Measurements from ENCODE around the gene CADM1.

GRCh38 chr11:115450519-115450918, 53.7 kb downstream of the CADM1 start:
- TF ChIP-seq CTCF (IDR thresholded peaks at IDR 0.05 in 8 of 11, conservative IDR thresholded peaks at IDR 0.05 in 3 of 11) = no peak
- TF ChIP-seq POLR2A (IDR thresholded peaks at IDR 0.05) = no peak
- TF ChIP-seq POLR2AphosphoS5 (IDR thresholded peaks at IDR 0.05) = no peak
